ENCODE data around the gene TMEM117. TPM values are rescaled to one million over a fixed set of nuclear protein-coding genes. Genes with fewer than 3 reads are reported as not detected.
"Not testable (repeated sequence)": the region's sequence is repeated elsewhere in the genome, so short reads cannot be mapped to it uniquely, and the experiment has no call there.

The TMEM117 gene
- total RNA-seq, 6 experiments from 2014 or later = 5.5 to 8.8 (median 7.0) TPM

- H3K9me3 Mint-ChIP-seq = no peaks in the 10 kb centered on the region
- no peak for DNase-seq
- H3K4me3 Mint-ChIP-seq = no peak overlapping the region
- peaks cover 14% of the 10 kb centered on the region for H3K4me1 Mint-ChIP-seq (ENCODE audit: low read depth)
- no peaks in the 10 kb centered on the region for H3K36me3 Mint-ChIP-seq (ENCODE audit: low read depth)
- no peak overlapping the region for H3K27ac Mint-ChIP-seq
- no peaks in the 10 kb centered on the region for H3K27me3 Mint-ChIP-seq (ENCODE audit: insufficient read depth)
- no peak for TF ChIP-seq CTCF (IDR thresholded peaks at IDR 0.05)
These were observed 541.7 kb downstream of the TMEM117 start for GRCh38 chr12:44377443-44378187.

DNA sequence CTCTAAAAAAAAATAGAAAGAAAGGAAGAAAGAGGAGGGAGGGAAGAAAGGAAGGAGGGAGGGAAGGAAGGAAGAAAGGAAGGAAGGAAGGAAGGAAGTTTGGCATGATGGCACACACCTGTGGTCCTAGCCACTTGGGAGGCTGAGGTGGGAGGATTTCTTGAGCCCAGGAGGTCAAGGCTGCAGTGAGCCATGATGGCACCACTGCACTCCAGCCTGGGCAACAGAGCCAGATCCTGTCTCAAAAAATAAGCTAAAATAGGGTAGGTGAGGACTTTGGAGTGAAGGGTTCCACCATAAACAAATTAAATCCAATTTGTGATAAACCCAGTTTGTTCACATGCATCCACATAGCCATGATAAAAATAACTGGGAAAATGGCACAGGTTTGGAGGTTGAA, 543.2 kb downstream of the TMEM117 start:
- H3K4me3 Mint-ChIP-seq; H3K36me3 Mint-ChIP-seq (ENCODE audit: low read depth): not testable (repeated sequence)

GRCh38 chr12:44379831-44380230, 544.0 kb downstream of the TMEM117 start:
- Mint-ChIP-seq H3K36me3 (ENCODE audit: low read depth) (no peaks in the 10 kb centered on the region), H3K27ac (no peak overlapping the region), H3K4me1 (ENCODE audit: low read depth) (no peaks in the 10 kb centered on the region), H3K4me3 (no peak overlapping the region), H3K27me3 (ENCODE audit: insufficient read depth) (no peaks in the 10 kb centered on the region), H3K9me3 (no peaks in the 10 kb centered on the region)
- DNase-seq = no peak
- no peak for TF ChIP-seq CTCF (IDR thresholded peaks at IDR 0.05)

More for the DNA sequence above, 543.2 kb downstream of the TMEM117 start:
- H3K4me1 Mint-ChIP-seq (ENCODE audit: low read depth); DNase-seq; H3K27me3 Mint-ChIP-seq (ENCODE audit: insufficient read depth); H3K9me3 Mint-ChIP-seq; H3K27ac Mint-ChIP-seq: not testable (repeated sequence)

DNA sequence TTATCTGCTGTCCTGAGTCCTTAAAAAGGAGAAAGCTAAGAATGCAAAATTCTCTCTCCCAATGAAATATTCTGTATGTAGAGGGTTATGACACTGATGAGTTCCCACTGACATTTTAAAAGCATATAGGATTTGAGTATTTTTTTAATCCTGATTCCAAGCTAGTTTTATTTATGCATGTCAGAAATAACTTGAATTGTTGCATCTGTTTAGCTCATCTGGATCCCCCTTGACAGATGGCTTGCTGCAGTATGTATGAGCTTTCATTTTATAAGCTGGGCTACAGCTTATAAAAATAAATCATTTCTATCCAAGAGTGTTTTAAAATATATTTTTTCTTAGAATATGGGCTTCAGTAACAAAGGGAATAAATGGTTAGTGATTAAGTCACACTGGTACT, 545.0 kb downstream of the TMEM117 start:
- DNase-seq = no peak
- Mint-ChIP-seq H3K9me3 (no peaks in the 10 kb centered on the region), H3K27ac (no peak overlapping the region), H3K27me3 (ENCODE audit: insufficient read depth) (no peaks in the 10 kb centered on the region), H3K4me3 (no peak overlapping the region), H3K36me3 (ENCODE audit: low read depth) (no peaks in the 10 kb centered on the region), H3K4me1 (ENCODE audit: low read depth) (no peaks in the 10 kb centered on the region)
- TF ChIP-seq CTCF (IDR thresholded peaks at IDR 0.05) = no peak

- no peak for TF ChIP-seq CTCF (IDR thresholded peaks at IDR 0.05)
These were observed 545.5 kb downstream of the TMEM117 start for GRCh38 chr12:44381341-44381740.

DNA sequence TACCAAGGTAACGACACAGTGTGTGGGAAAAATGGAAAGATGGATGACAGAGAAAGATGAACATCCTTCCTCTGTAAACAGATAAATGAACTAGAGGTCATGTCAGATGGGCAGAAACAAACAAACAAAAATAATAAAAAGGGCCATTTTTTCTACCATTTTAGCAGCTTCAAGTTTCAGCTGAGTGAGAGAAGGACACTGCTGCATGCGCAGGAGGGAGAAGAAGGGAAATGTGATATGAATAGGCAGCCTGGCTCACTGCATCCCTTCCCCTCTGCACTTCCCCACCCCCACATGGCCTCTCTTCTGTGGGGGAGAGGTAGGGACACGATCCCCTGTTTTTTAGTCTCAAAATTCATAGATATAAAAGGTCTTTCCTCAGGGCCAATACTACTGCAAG, 548.3 kb downstream of the TMEM117 start:
- Mint-ChIP-seq H3K27me3 (ENCODE audit: insufficient read depth) (no peaks in the 10 kb centered on the region), H3K9me3 (no peaks in the 10 kb centered on the region), H3K27ac (no peak overlapping the region), H3K4me1 (ENCODE audit: low read depth) (no peaks in the 10 kb centered on the region), H3K36me3 (ENCODE audit: low read depth) (no peaks in the 10 kb centered on the region), H3K4me3 (no peak overlapping the region)
- no peak for TF ChIP-seq CTCF (IDR thresholded peaks at IDR 0.05)
- DNase-seq = no peak

More at GRCh38 chr12:44381341-44381740, 545.5 kb downstream of the TMEM117 start:
- Mint-ChIP-seq H3K27ac (no peak overlapping the region), H3K4me3 (no peak overlapping the region), H3K9me3 (no peaks in the 10 kb centered on the region), H3K36me3 (ENCODE audit: low read depth) (no peaks in the 10 kb centered on the region), H3K4me1 (ENCODE audit: low read depth) (no peaks in the 10 kb centered on the region), H3K27me3 (ENCODE audit: insufficient read depth) (no peaks in the 10 kb centered on the region)
- no peak for DNase-seq

Data from HFFc6 (cell line).